Activated T-cell treated with anti-CD3 and anti-CD28 coated beads for 48 hours (primary cell): ENCODE results near the gene CALN1.

Experiments used
- DNase-seq: peaks from one replicate; pipeline ENCODE4 v3.0.0-alpha.2; 2020; ENCODE audit warnings: low read depth

Gene CALN1

DNA sequence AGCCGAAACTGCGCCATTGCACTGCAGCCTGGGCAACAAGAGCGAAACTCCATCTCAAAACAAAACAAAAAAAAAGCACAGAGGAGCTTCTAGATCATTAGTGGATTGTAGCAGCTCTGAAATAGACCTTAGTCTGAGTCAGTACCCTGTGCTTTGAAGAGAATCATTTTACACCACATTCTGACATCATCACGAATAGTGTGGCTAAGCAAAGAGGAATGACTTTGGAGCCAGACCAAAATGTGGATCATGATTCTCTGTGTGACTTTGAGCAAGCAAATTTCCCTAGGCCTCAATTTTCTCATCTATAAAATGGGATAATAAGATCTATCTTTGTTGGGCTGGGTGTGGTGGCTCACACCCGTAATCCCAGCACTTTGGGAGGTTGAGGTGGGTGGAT is 618.9 kb downstream of the CALN1 start:
- DNase-seq, result no peak

DNA sequence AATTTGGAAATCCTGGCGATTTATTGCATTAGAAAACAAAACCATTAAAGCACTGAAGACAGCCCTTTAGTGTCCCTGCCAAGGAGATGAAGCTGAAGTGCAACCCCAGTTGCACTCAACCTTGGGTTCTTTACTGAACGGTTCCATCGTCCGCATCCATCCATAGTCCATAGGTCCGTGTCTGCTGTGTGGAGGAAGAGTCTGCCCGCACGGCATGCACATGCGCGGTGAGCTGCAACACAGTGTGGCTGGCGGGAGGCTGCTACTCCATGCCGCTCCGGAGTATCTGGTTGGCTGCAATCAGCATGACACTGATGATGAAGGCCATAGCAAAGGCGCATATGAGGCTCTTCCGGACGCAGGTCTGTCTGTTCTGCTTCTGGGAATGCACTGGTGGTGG is 624.6 kb downstream of the CALN1 start:
- no peak for DNase-seq

DNA sequence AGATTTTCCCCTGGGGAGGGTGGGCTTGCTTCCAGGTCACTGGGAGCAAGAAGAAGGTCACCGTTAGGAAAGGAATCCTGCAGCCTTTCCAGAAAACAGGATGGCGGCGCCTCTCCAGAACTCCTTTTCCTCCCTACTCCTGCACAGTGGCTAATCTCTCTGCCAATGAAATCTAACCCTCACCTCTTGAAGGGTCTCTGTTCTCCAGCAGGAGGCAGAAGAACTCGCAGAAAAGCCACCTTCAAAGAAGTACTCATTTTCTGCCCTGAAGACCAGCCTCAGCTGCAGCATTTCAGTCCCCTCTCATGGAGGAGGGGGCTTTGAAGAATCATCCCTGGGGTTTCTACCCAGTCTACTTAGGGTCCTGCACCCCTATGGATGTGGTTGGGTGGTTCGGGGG is 626.9 kb downstream of the CALN1 start:
- DNase-seq, result no peak

DNA sequence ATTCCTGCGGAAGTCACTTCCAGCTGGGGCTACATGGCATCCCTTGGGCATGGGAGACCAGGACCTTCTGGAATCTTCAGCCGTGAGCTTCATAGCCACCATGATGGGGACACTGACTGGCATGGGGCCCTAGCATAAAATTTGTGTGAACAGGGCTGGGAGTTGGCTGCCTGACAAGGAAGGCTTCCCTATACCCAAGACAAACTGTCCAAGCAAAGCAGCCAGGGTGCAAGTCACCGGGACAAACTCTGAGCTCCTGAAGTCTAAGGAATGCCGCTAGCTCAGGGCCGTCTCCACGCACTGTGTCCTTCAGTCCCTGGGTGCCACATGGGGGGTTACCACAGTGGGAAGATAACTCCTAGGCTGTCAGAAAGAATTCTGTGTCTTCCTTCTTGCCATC is 627.4 kb downstream of the CALN1 start:
- DNase-seq, result no peak

DNA sequence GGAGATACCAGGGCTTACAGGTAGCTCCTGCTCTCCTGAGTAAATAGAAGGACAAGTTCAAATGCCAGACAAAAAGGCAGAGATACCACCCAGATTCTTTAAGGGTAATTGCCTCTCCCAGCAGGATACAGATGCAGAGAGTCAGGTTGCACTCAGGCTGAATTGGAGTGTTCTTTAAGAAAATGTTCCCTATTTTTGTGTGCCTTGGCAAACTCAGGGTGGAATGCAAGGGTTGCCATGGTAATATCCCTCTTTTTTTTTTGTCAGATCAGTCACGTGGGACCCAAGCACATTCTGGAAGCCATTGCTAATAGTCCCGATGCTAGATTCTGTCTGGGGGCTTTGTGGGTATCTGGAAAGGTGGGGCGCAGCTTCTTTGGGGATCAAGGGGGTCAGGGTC is 628.0 kb downstream of the CALN1 start:
- DNase-seq, result no peak

DNA sequence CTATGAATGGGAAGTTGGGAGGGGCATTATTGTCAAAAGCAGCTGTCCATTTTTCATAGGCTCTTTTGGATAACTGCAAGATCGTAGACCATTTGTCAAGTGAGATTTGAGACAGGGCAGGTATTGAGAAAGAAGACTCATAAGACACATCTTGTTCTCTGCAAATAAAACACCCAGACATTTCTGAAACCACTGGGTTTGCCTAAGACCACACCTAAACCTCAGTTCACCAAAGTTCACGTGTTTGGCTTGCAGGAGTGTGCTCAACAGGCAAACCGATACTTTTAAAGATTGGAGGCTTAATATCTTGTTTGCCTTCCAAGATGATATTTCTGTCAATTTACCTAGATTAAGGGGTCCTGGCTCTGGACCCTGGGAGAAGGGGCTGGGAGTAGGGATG is 628.4 kb downstream of the CALN1 start:
- DNase-seq, result no peak

GRCh38 chr7:71782051-71782450 is 630.1 kb downstream of the CALN1 start:
- no peak for DNase-seq

DNA sequence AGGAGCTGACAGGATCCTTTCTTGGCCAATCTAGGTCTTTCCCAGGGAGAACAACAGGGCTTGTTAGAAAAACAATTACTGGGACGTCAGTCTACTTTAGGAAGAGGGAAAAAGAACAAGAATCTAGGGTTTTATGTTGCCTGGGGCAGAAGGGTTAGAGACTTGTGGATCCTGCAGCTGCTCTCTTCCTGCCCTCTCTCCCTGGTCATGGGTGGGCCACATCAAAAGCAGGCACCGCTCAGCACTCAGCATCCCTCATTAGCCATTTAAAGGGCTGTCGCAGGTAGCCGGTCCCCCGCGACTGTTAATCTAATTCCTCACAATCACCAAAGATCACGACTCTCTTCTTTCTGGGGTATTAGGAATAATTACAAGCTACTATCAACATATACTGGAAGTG is 631.9 kb downstream of the CALN1 start:
- no peak for DNase-seq

GRCh38 chr7:71777278-71777677 is 634.9 kb downstream of the CALN1 start:
- DNase-seq, result no peak

GRCh38 chr7:71776726-71777125 is 635.4 kb downstream of the CALN1 start:
- no peak for DNase-seq

GRCh38 chr7:71775648-71776047 is 636.5 kb downstream of the CALN1 start:
- DNase-seq, result no peak

DNA sequence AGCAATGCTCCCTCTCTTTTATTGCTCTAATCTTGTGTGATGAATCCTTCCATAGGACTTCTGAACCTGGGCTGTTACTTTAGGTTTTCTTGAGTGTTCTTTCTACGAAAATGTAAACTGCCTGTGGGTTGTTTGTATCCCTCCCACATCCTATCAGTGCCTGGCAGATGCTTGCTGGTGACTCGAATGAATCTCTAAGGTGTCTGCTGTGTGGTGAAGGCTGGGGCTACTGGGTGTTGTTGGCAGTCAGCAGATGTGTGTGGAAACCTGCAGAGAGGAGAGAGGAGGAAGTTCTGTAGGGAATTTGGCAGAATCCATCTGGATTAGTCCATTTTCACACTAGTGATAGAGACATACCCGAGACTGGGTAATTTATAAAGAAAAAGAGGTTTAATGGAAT is 639.4 kb downstream of the CALN1 start:
- DNase-seq, result no peak

GRCh38 chr7:71770269-71770907 is 641.8 kb downstream of the CALN1 start:
- no peak for DNase-seq

- DNase-seq, result no peak
Observed at GRCh38 chr7:71769326-71769725, 642.8 kb downstream of the CALN1 start.

DNA sequence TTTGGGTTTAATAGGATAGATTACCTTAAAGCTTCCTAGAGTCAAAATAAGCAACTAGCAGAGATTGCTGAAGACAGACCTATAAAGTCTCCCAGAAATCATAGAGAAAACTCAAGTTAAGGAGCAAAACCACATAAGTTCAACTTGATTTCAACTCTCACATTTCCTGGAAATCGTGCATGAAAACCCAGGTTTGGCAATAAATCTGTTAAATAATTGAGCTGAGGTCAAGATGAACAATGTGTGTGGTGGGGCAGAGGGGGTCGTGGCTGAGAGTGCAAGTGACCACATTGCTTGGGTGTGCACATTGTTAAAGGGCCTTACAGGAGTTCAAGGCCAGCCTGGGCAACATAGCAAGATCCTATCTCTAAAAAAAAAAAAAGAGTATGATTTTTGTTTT is 643.7 kb downstream of the CALN1 start:
- no peak for DNase-seq

- DNase-seq, result no peak
Observed at GRCh38 chr7:71766016-71766415, 646.1 kb downstream of the CALN1 start.

GRCh38 chr7:71761336-71761735 is 650.8 kb downstream of the CALN1 start:
- no peak for DNase-seq

- no peak for DNase-seq
Observed at GRCh38 chr7:71754828-71755227, 657.3 kb downstream of the CALN1 start.

GRCh38 chr7:71753956-71754664 is 658.0 kb downstream of the CALN1 start:
- DNase-seq, result no peak

- no peak for DNase-seq
Observed at GRCh38 chr7:71753236-71753635, 658.9 kb downstream of the CALN1 start.

DNA sequence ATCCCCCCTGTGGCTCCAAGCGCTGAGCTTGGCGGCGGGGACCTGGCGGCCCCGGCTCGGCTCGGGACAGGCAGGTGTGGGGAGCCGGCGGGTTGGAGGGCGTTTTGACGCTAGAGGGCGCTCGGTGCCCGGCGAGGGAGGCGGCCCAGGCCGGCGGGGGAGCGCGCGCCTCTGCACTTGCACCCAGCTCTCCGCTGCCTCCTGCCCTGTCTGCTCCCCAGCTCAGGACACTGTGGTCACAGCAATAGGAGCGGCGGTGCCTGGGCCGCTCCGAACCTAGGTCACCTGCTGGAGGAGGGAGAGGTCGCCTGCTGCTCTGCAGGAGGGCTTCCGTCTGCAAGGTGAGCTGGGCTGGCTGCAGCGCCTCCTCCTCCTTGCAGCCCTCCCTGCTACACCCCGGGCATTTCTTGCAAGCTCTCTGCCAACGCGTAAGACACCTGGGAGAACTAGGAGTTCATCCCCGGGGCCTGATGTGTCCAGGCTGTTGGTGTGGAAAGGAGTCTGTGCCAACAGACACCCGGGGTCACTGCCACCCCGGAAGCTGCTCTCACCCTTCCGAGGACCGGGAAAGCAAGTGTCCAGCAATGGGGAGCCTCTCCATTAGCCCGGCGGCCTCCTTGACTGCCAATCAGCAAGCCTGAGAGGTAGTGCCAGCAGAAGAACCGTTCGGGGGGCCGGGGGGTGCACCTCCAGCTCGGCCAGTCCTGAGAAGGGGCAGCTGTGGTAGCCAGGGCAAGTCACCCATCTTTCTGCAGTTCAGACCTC is 659.8 kb downstream of the CALN1 start:
- DNase-seq, result peak; percentile 47

DNA sequence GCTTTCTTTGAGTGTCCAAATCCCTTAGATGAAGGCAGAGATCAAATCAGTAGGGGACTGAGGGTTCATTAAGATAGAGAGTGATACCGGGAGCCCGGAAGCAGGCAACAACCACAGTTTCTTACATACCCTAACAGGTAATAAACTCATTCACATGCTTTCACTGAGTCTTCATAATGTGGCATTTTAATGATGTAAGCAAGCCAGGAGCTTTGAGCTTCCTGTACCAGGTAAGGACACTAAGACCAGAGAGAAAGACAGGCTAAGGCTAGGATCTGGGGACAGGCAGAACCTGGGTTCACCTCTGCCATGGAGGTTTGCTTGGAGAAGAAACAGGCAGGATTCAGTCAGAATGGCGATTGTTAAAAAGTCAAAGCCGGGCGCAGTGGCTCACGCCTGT is 661.8 kb downstream of the CALN1 start:
- DNase-seq, result no peak

DNA sequence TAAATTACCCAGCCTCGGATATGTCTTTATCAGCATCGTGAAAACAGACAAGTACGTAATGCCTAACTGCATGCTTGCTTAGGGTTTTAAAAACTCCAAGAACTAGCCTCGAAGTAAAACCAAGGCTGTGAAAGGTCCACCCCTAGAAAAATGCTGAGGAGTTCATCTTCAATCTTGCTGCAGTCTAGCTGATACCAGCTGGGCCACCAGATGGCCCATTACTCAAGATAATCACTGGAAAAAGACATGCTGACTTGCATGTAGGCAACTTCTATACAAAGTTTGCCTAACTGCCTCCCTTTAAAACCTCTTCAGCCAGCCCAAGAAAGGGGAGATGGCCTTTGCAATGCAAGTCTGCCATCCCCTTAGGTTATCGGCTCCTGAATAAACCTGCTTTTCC is 666.1 kb downstream of the CALN1 start:
- DNase-seq, result no peak
